GM21528 (cell line): ENCODE measurements around the gene ZNF592.
"Not testable (repeated sequence)": the region's sequence is repeated elsewhere in the genome, so short reads cannot be mapped to it uniquely, and the experiment has no call there.

Experiments
- ATAC-seq: cut with Tn5 transposase; IDR thresholded peaks from one replicate; pipeline ENCODE4 v1.9.1; 2021; ENCODE audit warnings: mild to moderate bottlenecking, moderate library complexity; ENCODE audit not compliant: unreplicated experiment, low FRiP score

Gene ZNF592

DNA sequence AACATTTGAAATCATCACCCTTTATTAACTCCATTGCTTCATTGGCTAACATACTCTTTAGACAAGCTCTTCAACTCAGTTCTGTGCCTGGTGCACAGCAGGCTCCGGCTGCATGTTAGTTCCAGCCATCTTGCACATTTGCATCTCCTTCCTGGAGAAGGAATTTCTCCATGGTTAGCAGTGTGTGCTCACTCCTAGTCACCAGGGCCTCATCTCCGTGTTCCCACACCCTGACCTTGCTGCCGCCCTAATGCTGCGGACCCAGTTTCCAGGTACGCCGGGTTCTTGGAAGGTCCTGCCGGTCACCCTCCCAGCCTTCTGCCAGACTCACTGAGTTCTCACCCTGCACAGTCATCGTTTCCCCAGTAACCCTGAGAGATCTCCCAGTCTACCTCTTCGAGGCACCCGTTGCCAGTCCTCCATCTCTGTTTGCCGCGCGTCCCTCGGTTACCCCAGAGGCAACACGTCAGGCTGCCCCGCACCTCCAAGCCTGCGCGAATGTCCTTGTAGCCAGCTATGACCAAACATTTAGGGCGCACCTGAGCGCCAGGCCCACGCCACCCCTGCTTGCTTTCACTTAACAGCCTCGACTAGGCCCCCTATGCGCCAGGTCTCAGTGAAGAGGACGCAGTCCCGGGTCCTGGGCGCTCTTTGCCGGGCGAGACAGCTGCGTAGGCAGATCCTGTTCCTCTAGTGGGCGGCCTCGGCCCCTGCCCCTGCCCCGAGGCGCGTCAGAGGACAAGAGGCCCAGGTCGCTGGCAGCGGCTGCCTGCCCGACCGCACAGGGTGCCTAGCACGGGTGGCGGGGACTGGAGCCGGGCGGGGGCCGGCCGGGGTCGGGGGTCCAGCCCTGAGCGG is 747 bp upstream of the ZNF592 start:
- ATAC-seq = peak; percentile 57

GRCh38 chr15:84749111-84749991 is 959 bp downstream of the ZNF592 start:
- peak; percentile 21 for ATAC-seq

DNA sequence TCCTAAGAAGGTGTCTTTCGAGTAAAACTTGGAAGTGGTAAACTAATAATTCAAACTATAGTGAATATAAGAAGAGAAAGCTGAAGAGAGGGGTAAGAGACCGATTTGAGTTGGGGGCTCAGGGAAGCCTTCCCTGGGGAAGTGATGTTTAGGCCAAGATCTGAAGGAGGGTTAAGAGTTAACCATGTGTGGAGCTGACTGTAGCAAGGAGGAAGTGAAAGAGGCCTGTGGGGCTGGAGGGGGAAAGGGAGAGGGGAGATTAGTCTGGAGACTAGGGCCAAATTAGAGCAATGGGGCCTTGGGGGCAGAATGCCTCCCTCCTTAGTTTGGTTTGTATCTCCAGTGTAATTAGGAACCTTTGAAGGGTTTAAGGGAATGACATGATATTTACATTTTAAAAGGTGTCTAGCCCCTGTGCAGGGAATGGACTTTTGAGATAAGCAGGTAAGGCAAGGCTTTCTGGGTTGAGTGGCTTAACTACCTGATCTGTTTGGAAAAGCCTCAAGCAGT is 2.2 kb downstream of the ZNF592 start:
- peak; percentile 28 for ATAC-seq

- not testable (repeated sequence) for ATAC-seq
Measured at GRCh38 chr15:84751721-84752120, 3.3 kb downstream of the ZNF592 start.

GRCh38 chr15:84752195-84752594 is 3.8 kb downstream of the ZNF592 start:
- no peak for ATAC-seq

DNA sequence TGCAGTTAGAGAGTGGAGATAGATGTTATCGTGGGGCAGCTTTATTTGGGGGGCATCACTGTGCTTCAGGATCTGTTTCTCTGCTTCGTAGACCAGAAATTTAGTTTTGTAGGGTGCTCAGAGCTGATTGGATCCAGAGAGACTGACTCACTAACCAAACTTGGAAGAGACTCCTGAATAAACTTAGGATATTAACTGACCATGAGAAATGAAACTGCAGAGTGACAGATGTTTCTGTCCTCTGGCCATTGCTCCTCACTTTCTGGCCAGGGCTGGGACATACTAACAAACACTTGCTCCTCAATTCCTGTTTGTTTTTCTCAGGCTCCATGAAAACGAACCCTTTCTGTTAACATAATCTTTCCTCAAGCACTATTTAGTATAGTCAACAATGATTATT is 4.3 kb downstream of the ZNF592 start:
- no peak for ATAC-seq

DNA sequence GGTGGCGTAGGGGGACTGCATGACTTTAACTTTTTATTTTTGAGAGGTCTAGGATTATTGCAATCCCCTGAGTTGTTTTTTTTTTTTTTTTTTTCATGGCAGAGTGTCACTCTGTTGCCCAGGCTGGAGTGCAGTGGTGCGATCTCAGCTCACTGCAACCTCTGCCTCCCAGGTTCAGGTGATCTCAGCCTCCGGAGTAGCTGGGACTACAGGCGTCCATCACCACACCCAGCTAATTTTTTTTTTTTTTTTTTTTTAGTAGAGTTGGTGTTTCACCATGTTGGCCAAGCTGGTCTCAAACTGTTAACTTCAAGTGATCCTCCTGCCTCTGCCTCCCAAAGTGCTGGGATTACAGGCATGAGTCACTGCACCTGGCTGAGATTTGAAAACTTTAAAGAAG is 6.5 kb downstream of the ZNF592 start:
- ATAC-seq = not testable (repeated sequence)

DNA sequence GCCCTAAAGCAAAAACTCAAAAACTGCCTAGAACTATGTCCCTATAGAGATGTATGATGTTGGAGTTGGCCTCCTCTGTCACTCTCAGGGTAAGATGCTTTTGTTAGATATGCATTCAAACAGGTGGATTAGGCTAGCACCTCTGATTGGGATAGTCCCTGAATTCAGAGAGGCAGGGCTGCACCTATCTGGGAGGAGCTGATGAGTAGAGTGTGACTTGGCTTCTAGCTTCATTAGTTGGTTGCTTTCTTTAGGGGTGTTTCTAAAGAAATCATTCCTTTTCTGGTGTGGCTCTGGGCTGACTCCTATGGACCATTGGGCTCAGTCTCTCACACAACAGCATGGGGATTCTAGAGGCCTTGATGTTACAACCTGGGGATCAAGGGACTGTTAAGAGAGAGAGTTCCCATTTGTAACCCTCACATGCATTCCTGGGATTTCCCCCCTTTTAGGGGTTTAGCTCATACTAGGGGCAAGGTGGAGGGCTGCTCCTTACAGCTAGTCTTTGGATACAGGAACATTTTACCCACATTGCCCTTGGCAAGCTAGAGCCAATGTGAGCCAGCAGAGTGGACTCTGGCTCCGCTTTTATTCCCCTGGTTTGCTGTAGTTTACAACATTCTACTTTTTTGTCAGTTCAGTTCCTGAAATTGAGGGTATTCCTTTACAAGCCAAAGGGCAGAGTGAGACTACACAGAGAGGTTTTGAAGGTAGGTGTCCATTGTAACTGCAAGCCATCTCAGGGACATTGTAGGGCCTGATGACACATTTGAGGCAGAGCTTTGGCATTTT is 7.5 kb downstream of the ZNF592 start:
- ATAC-seq = no peak

GRCh38 chr15:84759018-84759417 is 10.6 kb downstream of the ZNF592 start:
- no peak for ATAC-seq

DNA sequence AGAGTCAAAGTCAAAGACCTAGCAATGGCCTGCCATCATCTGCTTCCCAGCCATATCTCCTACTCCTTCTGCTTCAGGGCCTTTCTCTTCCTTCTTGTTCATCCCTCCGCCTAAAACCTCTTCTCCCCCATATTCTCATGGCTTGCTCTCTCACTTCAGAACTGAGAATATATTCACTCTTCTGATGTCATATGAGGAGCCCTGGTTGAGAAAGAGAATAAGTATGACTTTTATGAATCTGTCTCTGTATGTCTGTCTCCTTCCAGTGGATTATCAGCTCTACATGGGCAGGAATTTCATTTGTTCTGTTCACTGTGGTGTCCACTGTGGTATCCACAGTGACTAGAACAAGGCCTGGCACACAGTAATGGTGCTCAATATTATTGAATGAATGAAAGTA is 11.8 kb downstream of the ZNF592 start:
- no peak for ATAC-seq

- ATAC-seq = no peak
Measured at GRCh38 chr15:84761607-84762131, 13.3 kb downstream of the ZNF592 start.

- no peak for ATAC-seq
Measured at GRCh38 chr15:84762840-84763572, 14.6 kb downstream of the ZNF592 start.

- no peak for ATAC-seq
Measured at GRCh38 chr15:84764585-84764984, 16.2 kb downstream of the ZNF592 start.

DNA sequence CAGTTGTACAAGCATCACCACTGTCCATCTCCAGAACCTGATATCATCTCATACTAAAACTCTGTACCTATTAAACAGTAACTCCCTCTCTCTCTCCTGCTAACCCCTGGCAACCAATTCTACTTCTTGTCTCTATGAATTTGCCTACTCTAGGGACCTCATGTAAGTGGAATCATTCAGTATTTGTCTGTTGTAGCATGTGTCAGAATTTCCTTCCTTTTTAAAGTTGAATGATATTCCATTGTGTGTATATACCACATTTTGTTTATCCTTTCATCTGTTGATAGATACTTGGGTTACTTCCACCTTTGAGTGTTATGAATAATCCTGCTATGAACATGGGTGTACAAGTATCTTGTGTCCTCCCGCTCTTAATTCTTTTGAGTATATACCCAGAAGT is 16.6 kb downstream of the ZNF592 start:
- no peak for ATAC-seq

- no peak for ATAC-seq
Measured at GRCh38 chr15:84765675-84766074, 17.3 kb downstream of the ZNF592 start.

GRCh38 chr15:84766461-84767035 is 18.2 kb downstream of the ZNF592 start:
- ATAC-seq = no peak

DNA sequence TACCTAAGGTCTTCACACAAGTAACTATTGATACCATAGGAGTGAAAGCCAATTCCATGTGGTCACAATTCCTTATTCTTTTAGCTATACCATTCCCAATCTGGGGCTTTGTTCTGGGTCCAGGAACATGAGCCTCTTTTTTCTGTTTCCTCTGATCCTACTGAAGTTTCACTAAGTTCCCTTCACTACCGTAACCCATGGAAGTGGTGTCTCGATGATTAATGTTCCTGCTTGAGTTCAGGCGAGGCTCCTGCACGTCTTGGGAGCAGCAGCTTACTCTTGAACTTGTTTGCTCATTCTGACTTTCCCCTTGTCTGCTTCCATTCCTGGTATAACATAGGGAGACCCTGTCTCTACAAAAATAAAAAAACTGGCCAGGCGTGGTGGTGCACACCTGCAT is 23.6 kb downstream of the ZNF592 start:
- no peak for ATAC-seq

GRCh38 chr15:84772467-84772866 is 24.1 kb downstream of the ZNF592 start:
- ATAC-seq = no peak

- no peak for ATAC-seq
Measured at GRCh38 chr15:84773716-84774115, 25.3 kb downstream of the ZNF592 start.
